ENCODE results near the gene MIB2. TPM values are rescaled to one million over a fixed set of nuclear protein-coding genes. Genes with fewer than 3 reads are reported as not detected.

MIB2 gene
- total RNA-seq, 4 donors from 2014 or later: 33.6 to 99.9 (median 74.6) TPM

DNA sequence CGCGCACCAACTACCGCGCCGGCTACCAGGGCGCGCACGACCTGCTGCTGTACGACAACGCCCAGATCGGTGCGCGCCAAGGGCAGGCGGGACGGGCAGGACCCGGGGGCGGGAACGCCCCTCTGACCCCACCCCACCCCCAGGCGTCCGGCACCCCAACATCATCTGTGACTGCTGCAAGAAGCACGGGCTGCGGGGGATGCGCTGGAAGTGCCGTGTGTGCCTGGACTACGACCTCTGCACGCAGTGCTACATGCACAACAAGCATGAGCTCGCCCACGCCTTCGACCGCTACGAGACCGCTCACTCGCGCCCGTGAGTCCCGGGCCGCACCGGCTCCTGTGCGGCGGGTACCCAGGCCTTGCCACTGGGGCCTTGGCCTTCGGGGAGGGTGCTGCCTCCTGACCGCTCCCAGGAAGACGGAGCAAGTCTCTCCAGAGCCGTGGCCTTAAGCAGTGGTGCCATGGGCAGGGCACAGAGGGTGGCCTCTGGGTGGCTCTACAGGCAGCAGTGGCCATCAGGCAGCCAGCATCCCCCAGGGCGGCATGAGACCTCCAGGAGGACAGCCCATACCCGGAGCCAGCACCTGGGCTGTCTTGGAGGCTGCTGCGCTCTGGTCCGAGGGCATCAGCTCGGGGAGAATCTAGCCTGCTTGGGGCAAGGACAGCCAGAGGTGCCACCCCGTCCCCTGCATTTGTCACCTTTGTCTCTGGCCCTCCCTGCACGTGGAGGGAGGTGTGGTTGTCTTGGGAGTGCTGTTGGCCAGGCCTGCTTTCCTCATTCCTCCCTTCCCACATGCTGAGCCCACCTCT is 8.5 kb downstream of the MIB2 start:
- DNase-seq (ENCODE audit: extremely low spot score): no peak
- H3K27me3 ChIP-seq: peaks cover 0 to 9% (median 0%) of the 10 kb centered on the region in 4 donors
- no peak overlapping the region for H3K4me3 ChIP-seq
- peaks cover 0 to 15% (median 6%) of the 10 kb centered on the region in 4 donors for H3K4me1 ChIP-seq
- H3K27ac ChIP-seq (replicated peaks in 1 of 4): no peak overlapping the region
- intact Hi-C loops (cut with DNase I): no loop called here
- peaks cover 12 to 58% (median 44%) of the 10 kb centered on the region in 4 donors for H3K36me3 ChIP-seq
- H3K9me3 ChIP-seq: no peaks in the 10 kb centered on the region
- WGBS: 85% methylated on average over 11 of the region's 51 CpGs
- no peak for TF ChIP-seq EP300 (IDR thresholded peaks at IDR 0.05)
- no peak for TF ChIP-seq POLR2A (IDR thresholded peaks at IDR 0.05; ENCODE audit: low read depth)
- TF ChIP-seq, protein P1, sequence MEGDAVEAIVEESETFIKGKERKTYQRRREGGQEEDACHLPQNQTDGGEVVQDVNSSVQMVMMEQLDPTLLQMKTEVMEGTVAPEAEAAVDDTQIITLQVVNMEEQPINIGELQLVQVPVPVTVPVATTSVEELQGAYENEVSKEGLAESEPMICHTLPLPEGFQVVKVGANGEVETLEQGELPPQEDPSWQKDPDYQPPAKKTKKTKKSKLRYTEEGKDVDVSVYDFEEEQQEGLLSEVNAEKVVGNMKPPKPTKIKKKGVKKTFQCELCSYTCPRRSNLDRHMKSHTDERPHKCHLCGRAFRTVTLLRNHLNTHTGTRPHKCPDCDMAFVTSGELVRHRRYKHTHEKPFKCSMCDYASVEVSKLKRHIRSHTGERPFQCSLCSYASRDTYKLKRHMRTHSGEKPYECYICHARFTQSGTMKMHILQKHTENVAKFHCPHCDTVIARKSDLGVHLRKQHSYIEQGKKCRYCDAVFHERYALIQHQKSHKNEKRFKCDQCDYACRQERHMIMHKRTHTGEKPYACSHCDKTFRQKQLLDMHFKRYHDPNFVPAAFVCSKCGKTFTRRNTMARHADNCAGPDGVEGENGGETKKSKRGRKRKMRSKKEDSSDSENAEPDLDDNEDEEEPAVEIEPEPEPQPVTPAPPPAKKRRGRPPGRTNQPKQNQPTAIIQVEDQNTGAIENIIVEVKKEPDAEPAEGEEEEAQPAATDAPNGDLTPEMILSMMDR (IDR thresholded peaks at IDR 0.05): no peak
- no peak for TF ChIP-seq POLR2AphosphoS5 (IDR thresholded peaks at IDR 0.05)

DNA sequence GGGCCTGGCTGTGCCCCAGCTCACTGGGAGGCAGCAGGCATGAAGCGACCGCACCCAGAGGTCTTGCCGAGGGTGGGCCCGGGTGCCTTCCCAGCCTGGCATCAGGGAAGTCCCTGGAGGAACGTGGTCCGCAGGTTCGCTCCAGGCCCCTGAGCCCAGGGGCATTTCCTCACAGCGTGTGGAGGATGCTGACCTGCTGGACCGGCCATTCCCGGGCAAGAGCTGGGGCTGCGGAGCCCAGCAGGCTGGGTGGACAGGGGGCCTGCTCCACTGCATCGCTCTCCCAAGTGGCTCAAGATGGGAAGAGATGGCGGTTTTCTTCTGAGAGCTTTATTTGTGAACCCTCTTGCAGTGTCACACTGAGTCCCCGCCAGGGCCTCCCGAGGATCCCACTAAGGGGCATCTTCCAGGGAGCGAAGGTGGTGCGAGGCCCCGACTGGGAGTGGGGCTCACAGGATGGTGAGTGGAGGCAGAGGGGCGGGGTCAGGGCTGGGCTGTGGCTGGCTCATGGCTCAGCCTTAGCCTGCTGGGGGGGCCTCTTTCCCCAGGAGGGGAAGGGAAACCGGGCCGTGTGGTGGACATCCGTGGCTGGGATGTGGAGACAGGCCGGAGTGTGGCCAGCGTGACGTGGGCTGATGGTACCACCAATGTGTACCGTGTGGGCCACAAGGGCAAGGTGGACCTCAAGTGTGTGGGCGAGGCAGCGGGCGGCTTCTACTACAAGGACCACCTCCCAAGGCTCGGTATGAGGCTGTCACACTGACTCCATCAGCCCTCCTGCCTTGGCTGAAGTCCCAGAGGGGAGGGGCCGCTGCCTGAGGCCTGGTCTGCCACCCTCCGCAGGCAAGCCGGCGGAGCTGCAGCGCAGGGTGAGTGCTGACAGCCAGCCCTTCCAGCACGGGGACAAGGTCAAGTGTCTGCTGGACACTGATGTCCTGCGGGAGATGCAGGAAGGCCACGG is 9.4 kb downstream of the MIB2 start:
- H3K4me1 ChIP-seq: peaks cover 0 to 15% (median 6%) of the 10 kb centered on the region in 4 donors
- no peaks in the 10 kb centered on the region for H3K9me3 ChIP-seq
- WGBS: 83% methylated on average over 29 of the region's 38 CpGs
- peaks cover 14 to 65% (median 47%) of the 10 kb centered on the region in 4 donors for H3K36me3 ChIP-seq
- intact Hi-C loops (cut with DNase I): no loop called here
- TF ChIP-seq POLR2A (IDR thresholded peaks at IDR 0.05; ENCODE audit: low read depth) (no peak), POLR2AphosphoS5 (IDR thresholded peaks at IDR 0.05) (no peak)
- H3K4me3 ChIP-seq: no peak overlapping the region
- DNase-seq (ENCODE audit: extremely low spot score): no peak
- H3K27ac ChIP-seq (replicated peaks in 1 of 4): no peak overlapping the region
- H3K27me3 ChIP-seq: peaks cover 0 to 18% (median 0%) of the 10 kb centered on the region in 4 donors

DNA sequence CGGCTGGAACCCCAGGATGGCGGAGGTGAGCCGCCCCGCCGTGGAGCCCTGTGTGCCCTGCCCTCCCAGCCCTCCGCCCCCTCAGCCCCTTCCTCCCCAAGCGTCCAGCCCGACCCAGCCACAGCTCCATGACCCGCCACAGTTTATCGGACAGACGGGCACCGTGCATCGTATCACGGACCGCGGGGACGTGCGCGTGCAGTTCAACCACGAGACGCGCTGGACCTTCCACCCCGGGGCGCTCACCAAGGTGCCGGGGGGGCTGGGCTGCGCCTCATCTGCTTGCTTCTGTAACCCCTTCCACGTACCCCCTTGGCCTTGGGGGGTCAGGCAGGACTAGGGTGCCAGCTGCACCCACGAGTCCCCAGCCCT is 10.1 kb downstream of the MIB2 start:
- Histone ChIP-seq H3K4me1 (peaks cover 5 to 14% (median 9%) of the 10 kb centered on the region in 4 donors), H3K36me3 (peaks cover 14 to 65% (median 47%) of the 10 kb centered on the region in 4 donors), H3K9me3 (no peaks in the 10 kb centered on the region), H3K27me3 (peaks cover 0 to 24% (median 3%) of the 10 kb centered on the region in 4 donors), H3K27ac (replicated peaks in 1 of 4) (no peak overlapping the region), H3K4me3 (no peak overlapping the region)
- TF ChIP-seq, protein P1 (IDR thresholded peaks at IDR 0.05): no peak
- TF ChIP-seq EP300 (IDR thresholded peaks at IDR 0.05) (no peak), POLR2AphosphoS5 (IDR thresholded peaks at IDR 0.05) (no peak)
- no peak for DNase-seq (ENCODE audit: extremely low spot score)
- intact Hi-C loops (cut with DNase I): no loop called here
- WGBS: 91% methylated on average over 24 of the region's 28 CpGs

DNA sequence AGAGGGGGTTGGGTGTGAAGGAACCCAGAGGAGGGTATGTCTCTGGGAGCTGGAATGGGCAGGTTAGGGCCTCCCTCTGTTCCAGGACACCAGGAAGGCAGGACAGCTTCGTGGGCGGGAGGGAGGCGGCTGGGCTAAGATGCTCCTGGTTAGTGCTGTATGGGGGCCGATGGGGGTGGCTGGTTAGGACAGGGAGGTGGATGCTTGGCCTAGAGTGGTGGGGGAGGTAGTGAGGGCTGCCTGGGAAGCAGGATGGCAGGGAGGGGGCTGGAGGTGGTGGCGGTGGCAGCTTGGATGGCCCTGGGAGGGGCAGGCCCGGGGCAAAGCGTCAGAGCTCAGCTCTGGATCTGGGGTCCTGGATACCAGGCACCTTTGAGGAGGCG is 10.5 kb downstream of the MIB2 start:
- H3K4me1 ChIP-seq: peaks cover 8 to 19% (median 10%) of the 10 kb centered on the region in 4 donors
- no peak overlapping the region for H3K27ac ChIP-seq (replicated peaks in 1 of 4)
- H3K27me3 ChIP-seq: peaks cover 4 to 29% (median 7%) of the 10 kb centered on the region in 4 donors
- no peak overlapping the region for H3K4me3 ChIP-seq
- peaks cover 14 to 65% (median 47%) of the 10 kb centered on the region in 4 donors for H3K36me3 ChIP-seq
- intact Hi-C loops (cut with DNase I): no loop called here
- TF ChIP-seq POLR2A (IDR thresholded peaks at IDR 0.05; ENCODE audit: low read depth): no peak
- no peak for TF ChIP-seq EP300 (IDR thresholded peaks at IDR 0.05)
- TF ChIP-seq, protein P1 (IDR thresholded peaks at IDR 0.05): no peak
- no peak for TF ChIP-seq POLR2AphosphoS5 (IDR thresholded peaks at IDR 0.05)
- WGBS: 92% methylated on average over 8 of the region's 8 CpGs
- H3K9me3 ChIP-seq: no peaks in the 10 kb centered on the region
- DNase-seq (ENCODE audit: extremely low spot score): no peak
